ENCODE measurements around the gene BCS1L. TPM values are rescaled to one million over a fixed set of nuclear protein-coding genes. Genes with fewer than 3 reads are reported as not detected.

Gene BCS1L
- total RNA-seq, 2 donors from 2014 or later, result 30.2 to 40.1 TPM

DNA sequence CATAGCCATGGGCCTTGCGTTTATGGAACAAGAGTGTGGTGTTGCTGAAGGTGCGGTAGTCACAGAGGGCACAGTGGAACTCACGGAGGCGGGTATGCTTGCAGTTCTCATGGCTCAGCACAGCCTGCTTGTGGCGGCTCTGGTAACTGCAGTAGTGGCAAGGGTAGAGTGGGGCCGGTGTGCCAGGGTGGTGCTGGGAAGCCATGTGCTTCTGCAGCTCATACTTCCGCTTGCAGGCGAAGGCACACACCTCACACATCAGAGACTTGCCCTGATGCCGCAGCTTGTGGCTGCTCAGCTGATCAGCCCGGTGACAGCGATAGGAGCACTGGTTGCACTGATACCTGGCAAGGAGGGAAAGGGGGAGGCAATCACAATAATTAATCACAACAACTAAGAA is 14.8 kb upstream of the BCS1L start:
- H3K4me1 ChIP-seq (ENCODE audit: control insufficient read depth in 1 of 2, low read depth in 2 of 2), result no peaks in the 10 kb centered on the region
- no peak overlapping the region for H3K27ac ChIP-seq
- no peaks in the 10 kb centered on the region for H3K9me3 ChIP-seq
- ATAC-seq (ENCODE audit: insufficient number of reproducible peaks, low FRiP score, low read depth), result no peak
- no peaks in the 10 kb centered on the region for H3K27me3 ChIP-seq (replicated peaks; ENCODE audit: insufficient read depth)
- DNase-seq (ENCODE audit: low spot score), result no peak
- TF ChIP-seq, protein P1, sequence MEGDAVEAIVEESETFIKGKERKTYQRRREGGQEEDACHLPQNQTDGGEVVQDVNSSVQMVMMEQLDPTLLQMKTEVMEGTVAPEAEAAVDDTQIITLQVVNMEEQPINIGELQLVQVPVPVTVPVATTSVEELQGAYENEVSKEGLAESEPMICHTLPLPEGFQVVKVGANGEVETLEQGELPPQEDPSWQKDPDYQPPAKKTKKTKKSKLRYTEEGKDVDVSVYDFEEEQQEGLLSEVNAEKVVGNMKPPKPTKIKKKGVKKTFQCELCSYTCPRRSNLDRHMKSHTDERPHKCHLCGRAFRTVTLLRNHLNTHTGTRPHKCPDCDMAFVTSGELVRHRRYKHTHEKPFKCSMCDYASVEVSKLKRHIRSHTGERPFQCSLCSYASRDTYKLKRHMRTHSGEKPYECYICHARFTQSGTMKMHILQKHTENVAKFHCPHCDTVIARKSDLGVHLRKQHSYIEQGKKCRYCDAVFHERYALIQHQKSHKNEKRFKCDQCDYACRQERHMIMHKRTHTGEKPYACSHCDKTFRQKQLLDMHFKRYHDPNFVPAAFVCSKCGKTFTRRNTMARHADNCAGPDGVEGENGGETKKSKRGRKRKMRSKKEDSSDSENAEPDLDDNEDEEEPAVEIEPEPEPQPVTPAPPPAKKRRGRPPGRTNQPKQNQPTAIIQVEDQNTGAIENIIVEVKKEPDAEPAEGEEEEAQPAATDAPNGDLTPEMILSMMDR (IDR thresholded peaks at IDR 0.05), result no peak
- no peak overlapping the region for H3K4me3 ChIP-seq
- peaks cover 79% of the 10 kb centered on the region for H3K36me3 ChIP-seq

DNA sequence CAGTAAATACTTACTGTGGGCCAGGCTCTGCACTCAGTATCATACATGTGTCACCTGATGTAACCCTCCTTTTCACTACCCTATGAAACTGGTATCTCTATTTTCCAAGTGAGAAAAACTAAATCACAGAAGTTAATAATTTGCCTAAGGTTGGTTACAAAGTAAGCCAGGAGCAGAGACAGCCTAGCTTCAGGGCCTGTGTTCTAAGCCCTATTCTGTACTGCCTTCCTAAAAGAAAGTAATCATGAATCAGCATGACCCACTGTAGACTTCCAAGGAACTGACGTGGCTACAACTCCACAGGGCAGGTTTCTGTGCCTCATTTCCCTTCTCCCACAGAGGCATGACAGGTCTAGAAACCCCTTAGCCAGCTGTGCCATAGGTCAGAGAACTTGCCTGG is 14.4 kb upstream of the BCS1L start:
- ATAC-seq (ENCODE audit: insufficient number of reproducible peaks, low FRiP score, low read depth) (no peak), DNase-seq (ENCODE audit: low spot score) (no peak)
- Histone ChIP-seq H3K9me3 (no peaks in the 10 kb centered on the region), H3K27me3 (replicated peaks; ENCODE audit: insufficient read depth) (no peaks in the 10 kb centered on the region), H3K36me3 (peaks cover 79% of the 10 kb centered on the region), H3K4me3 (no peak overlapping the region), H3K4me1 (ENCODE audit: control insufficient read depth in 1 of 2, low read depth in 2 of 2) (no peaks in the 10 kb centered on the region), H3K27ac (no peak overlapping the region)
- TF ChIP-seq, protein P1 (IDR thresholded peaks at IDR 0.05), result no peak

DNA sequence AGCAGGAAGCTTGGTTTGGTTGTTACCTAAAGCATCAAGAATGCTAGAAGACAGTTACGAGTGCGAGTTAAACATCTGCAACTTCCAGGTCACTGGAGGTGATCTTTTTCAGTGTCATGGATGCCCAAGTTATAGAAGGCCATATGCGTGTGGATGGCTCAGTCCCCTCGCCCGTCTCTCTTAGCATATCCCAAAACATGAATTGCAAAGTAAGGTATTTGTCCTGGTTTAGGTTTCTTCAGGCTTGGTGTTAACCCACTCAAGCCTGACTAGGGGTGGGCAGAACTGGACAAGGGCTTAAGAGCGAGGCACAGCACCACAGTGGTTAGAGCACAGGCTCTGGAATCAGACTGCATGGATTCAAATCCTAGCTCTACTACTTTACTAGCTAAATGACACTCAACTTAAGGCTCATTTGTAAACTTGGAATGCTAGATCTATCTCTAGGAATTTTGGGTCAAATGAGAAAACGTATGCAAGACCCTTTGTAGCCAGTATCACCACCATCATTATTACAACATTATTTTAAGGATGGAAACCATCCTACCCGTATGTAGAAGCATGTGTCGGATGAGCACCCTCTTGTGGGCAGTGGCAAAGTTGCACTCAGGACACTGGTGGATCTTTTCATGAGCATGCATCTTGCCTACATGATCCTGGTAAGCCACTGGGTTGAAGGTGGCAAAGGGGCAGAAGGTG is 11.2 kb upstream of the BCS1L start:
- no peak for DNase-seq (ENCODE audit: low spot score)
- TF ChIP-seq, protein P1 (IDR thresholded peaks at IDR 0.05), result peak; percentile 67
- Histone ChIP-seq H3K27ac (no peak overlapping the region), H3K4me3 (no peak overlapping the region), H3K9me3 (no peaks in the 10 kb centered on the region), H3K27me3 (replicated peaks; ENCODE audit: insufficient read depth) (no peaks in the 10 kb centered on the region), H3K36me3 (peaks cover 80% of the 10 kb centered on the region), H3K4me1 (ENCODE audit: control insufficient read depth in 1 of 2, low read depth in 2 of 2) (no peaks in the 10 kb centered on the region)
- no peak for ATAC-seq (ENCODE audit: insufficient number of reproducible peaks, low FRiP score, low read depth)

DNA sequence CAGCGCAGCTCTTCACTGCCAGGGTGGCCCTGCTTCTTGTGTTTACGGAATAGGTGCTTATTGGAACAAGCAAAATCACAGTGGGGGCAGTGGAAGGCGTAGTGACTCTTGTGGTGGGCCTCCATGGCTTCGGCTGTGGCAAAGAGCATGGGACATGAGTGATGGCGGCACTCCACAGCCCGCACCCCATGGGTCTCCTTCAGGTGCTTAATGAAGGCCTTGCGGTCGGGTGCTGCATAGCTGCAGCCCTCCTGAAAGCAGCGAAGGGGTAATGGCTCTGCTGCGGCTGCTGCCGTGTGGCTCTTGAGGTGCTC is 10.7 kb upstream of the BCS1L start:
- H3K4me1 ChIP-seq (ENCODE audit: control insufficient read depth in 1 of 2, low read depth in 2 of 2), result no peaks in the 10 kb centered on the region
- no peak overlapping the region for H3K4me3 ChIP-seq
- ATAC-seq (ENCODE audit: insufficient number of reproducible peaks, low FRiP score, low read depth) (no peak), DNase-seq (ENCODE audit: low spot score) (no peak)
- H3K27ac ChIP-seq, result no peak overlapping the region
- TF ChIP-seq, protein P1 (IDR thresholded peaks at IDR 0.05), result no peak
- H3K36me3 ChIP-seq, result peaks cover 75% of the 10 kb centered on the region
- no peaks in the 10 kb centered on the region for H3K9me3 ChIP-seq
- H3K27me3 ChIP-seq (replicated peaks; ENCODE audit: insufficient read depth), result no peaks in the 10 kb centered on the region

DNA sequence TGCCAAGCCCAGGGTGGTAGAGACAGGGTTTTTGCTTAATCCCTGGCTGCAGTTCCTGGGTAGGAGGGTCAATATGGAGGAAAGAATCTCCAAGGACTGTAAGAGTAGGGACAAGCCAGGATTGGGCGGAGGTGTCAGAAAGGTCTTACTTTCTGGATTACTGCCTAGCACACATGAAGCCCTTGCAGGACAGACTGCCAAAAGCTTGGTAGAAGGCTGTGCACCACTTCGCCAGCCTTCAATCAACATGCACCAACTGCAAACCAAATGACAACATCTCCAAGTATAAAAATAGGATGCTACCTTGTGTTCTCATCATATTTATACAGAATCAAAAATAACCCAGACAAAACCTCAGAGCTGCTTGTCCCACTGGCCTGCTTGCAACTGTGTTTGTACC is 3.7 kb upstream of the BCS1L start:
- TF ChIP-seq, protein P1 (IDR thresholded peaks at IDR 0.05), result no peak
- Histone ChIP-seq H3K9me3 (no peaks in the 10 kb centered on the region), H3K27ac (no peak overlapping the region), H3K27me3 (replicated peaks; ENCODE audit: insufficient read depth) (no peaks in the 10 kb centered on the region), H3K36me3 (peaks cover 30% of the 10 kb centered on the region), H3K4me3 (no peak overlapping the region), H3K4me1 (ENCODE audit: control insufficient read depth in 1 of 2, low read depth in 2 of 2) (peaks cover 3 to 19% of the 10 kb centered on the region in 2 donors)
- no peak for DNase-seq (ENCODE audit: low spot score)
- ATAC-seq (ENCODE audit: insufficient number of reproducible peaks, low FRiP score, low read depth), result no peak

All from thoracic aorta (tissue), 2 donors.